D721Med (cell line): ENCODE measurements around the gene S100A14.

Experiments
- DNase-seq: peaks from one replicate; pipeline ENCODE4 v3.0.0; 2011; ENCODE audit warnings: low spot score; ENCODE audit not compliant: insufficient read length
- FAIRE-seq: peaks from 2 replicates; lab custom pipeline; 2011; peaks lifted over from hg19 to GRCh38; lab: Jason Lieb, UNC
- TF ChIP-seq, protein P1 (sequence below): IDR thresholded peaks from 2 replicates; pipeline ENCODE4 v1.5.1; 2012; ENCODE audit warnings: mild to moderate bottlenecking, control low read depth; ENCODE audit not compliant: insufficient read depth; ENCODE audit errors: missing control alignments

Gene S100A14

DNA sequence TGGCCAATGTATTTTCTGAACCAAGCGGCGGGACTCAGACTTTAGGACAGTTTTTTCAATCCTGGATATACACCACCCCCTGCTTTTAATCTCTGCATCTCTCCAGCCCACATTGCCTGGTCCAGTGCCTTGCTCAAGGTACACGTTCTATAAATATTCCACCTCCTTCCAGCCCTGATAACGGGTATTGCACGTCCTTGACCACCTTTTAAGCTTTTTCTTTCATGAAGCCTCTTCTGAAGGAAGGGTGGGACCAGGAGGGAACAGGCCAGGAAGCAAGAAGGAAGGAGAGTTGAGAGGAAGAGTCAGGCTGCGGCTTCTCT lies 6.6 kb downstream of the S100A14 start:
- no peak for FAIRE-seq

GRCh38 chr1:153608742-153609584 lies 7.2 kb downstream of the S100A14 start:
- FAIRE-seq (no peak), DNase-seq (no peak)
- TF ChIP-seq, protein P1, sequence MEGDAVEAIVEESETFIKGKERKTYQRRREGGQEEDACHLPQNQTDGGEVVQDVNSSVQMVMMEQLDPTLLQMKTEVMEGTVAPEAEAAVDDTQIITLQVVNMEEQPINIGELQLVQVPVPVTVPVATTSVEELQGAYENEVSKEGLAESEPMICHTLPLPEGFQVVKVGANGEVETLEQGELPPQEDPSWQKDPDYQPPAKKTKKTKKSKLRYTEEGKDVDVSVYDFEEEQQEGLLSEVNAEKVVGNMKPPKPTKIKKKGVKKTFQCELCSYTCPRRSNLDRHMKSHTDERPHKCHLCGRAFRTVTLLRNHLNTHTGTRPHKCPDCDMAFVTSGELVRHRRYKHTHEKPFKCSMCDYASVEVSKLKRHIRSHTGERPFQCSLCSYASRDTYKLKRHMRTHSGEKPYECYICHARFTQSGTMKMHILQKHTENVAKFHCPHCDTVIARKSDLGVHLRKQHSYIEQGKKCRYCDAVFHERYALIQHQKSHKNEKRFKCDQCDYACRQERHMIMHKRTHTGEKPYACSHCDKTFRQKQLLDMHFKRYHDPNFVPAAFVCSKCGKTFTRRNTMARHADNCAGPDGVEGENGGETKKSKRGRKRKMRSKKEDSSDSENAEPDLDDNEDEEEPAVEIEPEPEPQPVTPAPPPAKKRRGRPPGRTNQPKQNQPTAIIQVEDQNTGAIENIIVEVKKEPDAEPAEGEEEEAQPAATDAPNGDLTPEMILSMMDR, result no peak

More for the DNA sequence above, 6.6 kb downstream of the S100A14 start:
- TF ChIP-seq, protein P1, result no peak
- no peak for DNase-seq

GRCh38 chr1:153608089-153608682 lies 7.9 kb downstream of the S100A14 start:
- DNase-seq, result no peak
- no peak for FAIRE-seq
- TF ChIP-seq, protein P1, result no peak

GRCh38 chr1:153607381-153607780 lies 8.7 kb downstream of the S100A14 start:
- DNase-seq (no peak), FAIRE-seq (no peak)
- TF ChIP-seq, protein P1, result no peak

GRCh38 chr1:153606194-153606593 lies 9.9 kb downstream of the S100A14 start:
- FAIRE-seq (no peak), DNase-seq (no peak)
- TF ChIP-seq, protein P1, result no peak

GRCh38 chr1:153602749-153603148 lies 13.4 kb downstream of the S100A14 start:
- FAIRE-seq, result no peak
- no peak for DNase-seq
- TF ChIP-seq, protein P1, result no peak

- TF ChIP-seq, protein P1, result no peak
- DNase-seq (no peak), FAIRE-seq (no peak)
These were observed 16.3 kb downstream of the S100A14 start for GRCh38 chr1:153599847-153600246.
